Heart left ventricle (tissue), 13 donors: Measurements from ENCODE around the gene CCDC197.

Experiments used
- CTCF ChIP-seq, 12 donors: fragments of 200-600 bp; sonication (generic) in 4 of 12; IDR thresholded peaks; one replicate each; pipeline versions ENCODE4 v1.5.0 to v1.8.0; 2018 to 2022; ENCODE audit warnings: antibody characterized with exemption in 12 of 12, mild to moderate bottlenecking in 5 of 12
- POLR2A ChIP-seq, 2 donors: fragments of 450-650 bp; IDR thresholded peaks; one replicate each; pipeline ENCODE4 v1.6.1; 2017; ENCODE audit warnings: antibody characterized with exemption in 2 of 2, mild to moderate bottlenecking in 2 of 2, moderate library complexity in 2 of 2
- donor health status: ischemic (EF 13 %, LVEDD 7.1; RV severe dilation, severe dysfunction).
- donor health status: DM: no; HTN: yes; CAD: no.
- donor health status: DM: no; HTN: no; CAD: no.
- donor health status: ischemic (EF 25% LVEDD 6.9; RV normal size, moderate dysfunction).
- donor health status: ischemic (EF 25% LVEDD 5.7; RV mildly dilated, moderate dysfunction).
- donor health status: ischemic (EF 35%, LVEDD 5.7; RV mildly dilated, moderate dysfunction).
- donor health status: nonischemic (EF 11% LVEDD 7.7; RV severe dilation, severe dysfunction).
- donor health status: DM: yes; HTN: yes; CAD: no.
- donor health status: PGD.
- donor health status: ischemic (EF 29% LVEDD 5.4; RV normal size, mild dysfunction).
- donor health status: nonischemic (EF 23%, LVEDD 6.1; RV moderate dilation, normal function).

GRCh38 chr14:94015223-94015622, 18.1 kb downstream of the CCDC197 start:
- no peak for TF ChIP-seq CTCF (IDR thresholded peaks at IDR 0.05)
- no peak for TF ChIP-seq POLR2A (IDR thresholded peaks at IDR 0.05)
